ENCODE measurements around the gene KMT5B. TPM values are rescaled to one million over a fixed set of nuclear protein-coding genes. Genes with fewer than 3 reads are reported as not detected.

Gene KMT5B
- total RNA-seq, 1 experiment from 2014 or later: 43.8 TPM

DNA sequence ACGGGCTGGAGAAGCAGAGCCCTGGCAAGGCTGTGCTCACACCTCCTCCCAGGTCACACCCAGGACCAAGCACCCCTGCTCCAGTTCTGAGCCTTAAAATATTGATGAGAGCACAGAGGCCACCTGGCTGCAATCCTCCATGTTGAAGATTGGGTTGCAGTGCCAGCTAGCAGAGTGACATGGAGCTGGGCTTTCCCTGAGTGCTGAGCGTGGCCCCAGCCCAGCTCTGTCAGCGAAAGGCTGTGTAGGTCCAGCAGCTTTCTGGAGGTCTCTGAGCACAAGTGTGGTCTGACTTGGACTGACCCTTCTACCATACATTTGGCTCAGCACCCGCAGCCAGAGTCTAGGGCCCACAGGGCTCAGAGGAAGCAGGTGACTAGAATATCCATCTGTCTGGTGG, 87.9 kb downstream of the KMT5B start:
- ChIA-PET CTCF (interaction anchor here (0.6 to 0.7 kb wide), 2 partner anchors 79 to 95 kb away, joined by 4 to 7 read pairs; no protein-coding TSS in a partner anchor), POLR2A (no interaction called here)
- Mint-ChIP-seq H3K36me3 (peaks cover 7% of the 10 kb centered on the region), H3K27me3 (ENCODE audit: low read depth) (peaks cover 4% of the 10 kb centered on the region; the same call in 1 of the 2 replicates), H3K4me3 (no peak overlapping the region), H3K9me3 (peaks cover 8% of the 10 kb centered on the region), H3K27ac (peak overlapping the region; percentile 57; the same call in 1 of the 2 replicates), H3K4me1 (peaks cover 69% of the 10 kb centered on the region)
- ATAC-seq (no peak), DNase-seq (ENCODE audit: low spot score) (no peak)
- TF ChIP-seq ERG (CRISPR knock-in tag; IDR thresholded peaks at IDR 0.05) (no peak), GRHL2 (CRISPR knock-in tag; IDR thresholded peaks at IDR 0.05; ENCODE audit: insufficient replicate concordance, severe bottlenecking) (no peak)

DNA sequence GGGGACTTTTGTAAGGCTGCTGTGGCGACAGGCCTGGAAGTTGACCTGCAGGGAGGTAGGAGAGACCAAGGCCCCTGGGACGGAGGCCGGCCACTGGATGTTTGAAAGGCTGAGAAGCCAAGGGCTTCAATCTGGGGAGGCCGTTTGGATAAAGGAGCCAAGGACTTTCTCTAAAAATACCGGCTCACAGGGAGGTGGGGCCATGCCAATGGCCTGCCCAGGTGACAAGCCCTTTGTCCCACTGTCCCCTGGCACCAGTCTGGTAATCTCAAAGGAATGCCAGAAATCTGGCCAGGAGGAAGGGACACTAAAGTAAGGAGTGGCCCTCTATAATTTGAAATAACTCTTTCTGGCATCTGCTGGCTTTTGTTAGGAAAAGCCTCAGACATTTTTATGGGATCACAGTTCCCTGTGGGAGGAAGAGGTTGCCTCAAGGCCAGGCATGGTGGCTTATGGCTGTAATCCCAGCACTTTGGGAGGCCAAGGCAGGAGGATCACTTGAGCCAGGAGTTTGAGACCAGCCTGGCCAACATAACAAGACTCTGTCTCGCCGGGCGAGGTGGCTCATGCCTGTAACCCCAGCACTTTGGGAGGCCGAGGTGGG, 90.1 kb downstream of the KMT5B start:
- Mint-ChIP-seq H3K27ac (peak overlapping the region; percentile 94), H3K4me3 (peak overlapping the region; percentile 47), H3K36me3 (peaks cover 8% of the 10 kb centered on the region), H3K9me3 (no peaks in the 10 kb centered on the region), H3K4me1 (peaks cover 73% of the 10 kb centered on the region), H3K27me3 (ENCODE audit: low read depth) (no peaks in the 10 kb centered on the region)
- DNase-seq (ENCODE audit: low spot score) (no peak), ATAC-seq (no peak)
- ChIA-PET POLR2A (interaction anchor here (0.6 to 0.7 kb wide), 2 partner anchors 42 to 149 kb away, joined by 3 to 4 read pairs; partner anchors contain the start of gene C11orf24), CTCF (no interaction called here)
- no peak for TF ChIP-seq SMAD3 (CRISPR knock-in tag; IDR thresholded peaks at IDR 0.05; ENCODE audit: borderline replicate concordance)
- no peak for TF ChIP-seq MLX (CRISPR knock-in tag; IDR thresholded peaks at IDR 0.05)
- no peak for TF ChIP-seq KAT7 (CRISPR knock-in tag; IDR thresholded peaks at IDR 0.05; ENCODE audit: borderline replicate concordance)
- no peak for TF ChIP-seq PREB (CRISPR knock-in tag; IDR thresholded peaks at IDR 0.05; ENCODE audit: borderline replicate concordance)
- no peak for TF ChIP-seq ZNF121 (CRISPR knock-in tag; IDR thresholded peaks at IDR 0.05)
- no peak for TF ChIP-seq RORB (CRISPR knock-in tag; IDR thresholded peaks at IDR 0.05)
- TF ChIP-seq JUN (CRISPR knock-in tag; IDR thresholded peaks at IDR 0.05): no peak
- TF ChIP-seq ZNF263 (CRISPR knock-in tag; IDR thresholded peaks at IDR 0.05; ENCODE audit: low read depth): no peak
- no peak for TF ChIP-seq ZNF512 (CRISPR knock-in tag; IDR thresholded peaks at IDR 0.05; ENCODE audit: borderline replicate concordance)
- TF ChIP-seq PRRX2 (CRISPR knock-in tag; IDR thresholded peaks at IDR 0.05): no peak
- TF ChIP-seq ZNF423 (CRISPR knock-in tag; IDR thresholded peaks at IDR 0.05): no peak
- TF ChIP-seq, protein P1, sequence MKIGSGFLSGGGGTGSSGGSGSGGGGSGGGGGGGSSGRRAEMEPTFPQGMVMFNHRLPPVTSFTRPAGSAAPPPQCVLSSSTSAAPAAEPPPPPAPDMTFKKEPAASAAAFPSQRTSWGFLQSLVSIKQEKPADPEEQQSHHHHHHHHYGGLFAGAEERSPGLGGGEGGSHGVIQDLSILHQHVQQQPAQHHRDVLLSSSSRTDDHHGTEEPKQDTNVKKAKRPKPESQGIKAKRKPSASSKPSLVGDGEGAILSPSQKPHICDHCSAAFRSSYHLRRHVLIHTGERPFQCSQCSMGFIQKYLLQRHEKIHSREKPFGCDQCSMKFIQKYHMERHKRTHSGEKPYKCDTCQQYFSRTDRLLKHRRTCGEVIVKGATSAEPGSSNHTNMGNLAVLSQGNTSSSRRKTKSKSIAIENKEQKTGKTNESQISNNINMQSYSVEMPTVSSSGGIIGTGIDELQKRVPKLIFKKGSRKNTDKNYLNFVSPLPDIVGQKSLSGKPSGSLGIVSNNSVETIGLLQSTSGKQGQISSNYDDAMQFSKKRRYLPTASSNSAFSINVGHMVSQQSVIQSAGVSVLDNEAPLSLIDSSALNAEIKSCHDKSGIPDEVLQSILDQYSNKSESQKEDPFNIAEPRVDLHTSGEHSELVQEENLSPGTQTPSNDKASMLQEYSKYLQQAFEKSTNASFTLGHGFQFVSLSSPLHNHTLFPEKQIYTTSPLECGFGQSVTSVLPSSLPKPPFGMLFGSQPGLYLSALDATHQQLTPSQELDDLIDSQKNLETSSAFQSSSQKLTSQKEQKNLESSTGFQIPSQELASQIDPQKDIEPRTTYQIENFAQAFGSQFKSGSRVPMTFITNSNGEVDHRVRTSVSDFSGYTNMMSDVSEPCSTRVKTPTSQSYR (CRISPR knock-in tag; IDR thresholded peaks at IDR 0.05): no peak
- no peak for TF ChIP-seq ELF4 (CRISPR knock-in tag; IDR thresholded peaks at IDR 0.05; ENCODE audit: low read depth)
- no peak for TF ChIP-seq GABPB1 (CRISPR knock-in tag; IDR thresholded peaks at IDR 0.05)
- no peak for TF ChIP-seq CDX4 (CRISPR knock-in tag; IDR thresholded peaks at IDR 0.05; ENCODE audit: borderline replicate concordance)
- no peak for TF ChIP-seq ATF3 (CRISPR knock-in tag; conservative IDR thresholded peaks at IDR 0.05)
- no peak for TF ChIP-seq NFYB (CRISPR knock-in tag; conservative IDR thresholded peaks at IDR 0.05; ENCODE audit: low read depth)
- no peak for TF ChIP-seq ZNF219 (CRISPR knock-in tag; IDR thresholded peaks at IDR 0.05; ENCODE audit: borderline replicate concordance)
- TF ChIP-seq JAZF1 (CRISPR knock-in tag; IDR thresholded peaks at IDR 0.05): no peak
- TF ChIP-seq SMAD4 (CRISPR knock-in tag; IDR thresholded peaks at IDR 0.05): no peak
